NCI-H1105 (cell line): ENCODE measurements around the gene PDGFD.

Experiments
- DNase-seq: peaks from one replicate; lab custom pipeline; 2025; lab: John Stamatoyannopoulos, UW

Gene PDGFD

DNA sequence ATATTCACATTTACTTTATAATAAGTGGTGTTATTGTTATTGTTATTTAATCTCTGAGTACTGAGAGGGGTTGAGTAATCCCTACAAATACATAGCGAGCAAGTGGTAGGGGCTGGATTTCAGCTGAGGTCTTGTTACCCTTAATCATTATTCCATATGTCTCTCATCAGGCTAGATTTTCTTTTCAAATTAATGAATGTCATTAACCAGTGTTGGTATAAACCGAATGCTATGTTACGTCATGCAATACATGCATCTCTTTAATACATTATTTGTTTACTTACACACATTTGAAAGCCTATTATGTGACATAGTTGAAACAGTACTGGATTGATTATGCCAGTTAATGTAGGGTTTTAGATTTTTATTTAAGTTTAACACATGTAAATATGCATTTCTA lies 18.9 kb downstream of the PDGFD start:
- no peak for DNase-seq

DNA sequence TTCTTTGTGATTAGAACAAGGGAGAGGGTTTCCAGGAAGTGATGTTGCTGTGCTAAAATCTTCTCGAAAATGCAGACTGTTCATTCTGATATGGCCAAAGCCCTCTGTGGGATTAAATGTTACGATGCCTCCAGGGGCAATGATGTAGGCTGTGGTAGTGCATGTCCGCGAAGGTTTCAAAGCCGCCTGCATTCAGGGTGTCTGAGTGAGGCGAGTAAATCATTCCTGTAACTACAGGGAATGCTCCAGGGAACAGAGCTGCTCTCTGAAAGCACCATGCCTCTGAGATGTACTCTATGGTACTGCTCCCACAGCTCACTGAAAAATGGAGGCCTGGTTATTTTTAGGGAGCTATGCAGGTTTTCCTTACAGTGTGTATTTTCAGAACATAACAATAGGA lies 21.2 kb downstream of the PDGFD start:
- no peak for DNase-seq

DNA sequence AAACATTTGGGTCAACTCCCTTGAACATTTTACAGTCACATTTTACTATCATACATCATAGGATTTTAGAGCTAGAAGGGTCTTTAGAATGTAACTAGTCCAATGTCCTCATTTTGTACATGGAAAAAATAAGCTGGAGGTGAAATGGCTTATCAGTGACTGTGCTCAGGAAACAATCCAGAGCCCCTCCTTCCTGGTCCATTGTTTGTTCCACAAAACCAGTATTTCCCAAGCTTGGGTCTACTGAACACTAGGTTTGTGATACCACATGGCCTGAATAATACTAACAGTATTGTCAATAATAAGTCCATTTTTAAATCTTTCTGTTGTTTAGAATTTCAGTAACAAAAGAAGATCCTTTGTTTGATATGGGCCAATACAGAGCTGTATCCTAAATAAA lies 27.1 kb downstream of the PDGFD start:
- DNase-seq, result no peak

DNA sequence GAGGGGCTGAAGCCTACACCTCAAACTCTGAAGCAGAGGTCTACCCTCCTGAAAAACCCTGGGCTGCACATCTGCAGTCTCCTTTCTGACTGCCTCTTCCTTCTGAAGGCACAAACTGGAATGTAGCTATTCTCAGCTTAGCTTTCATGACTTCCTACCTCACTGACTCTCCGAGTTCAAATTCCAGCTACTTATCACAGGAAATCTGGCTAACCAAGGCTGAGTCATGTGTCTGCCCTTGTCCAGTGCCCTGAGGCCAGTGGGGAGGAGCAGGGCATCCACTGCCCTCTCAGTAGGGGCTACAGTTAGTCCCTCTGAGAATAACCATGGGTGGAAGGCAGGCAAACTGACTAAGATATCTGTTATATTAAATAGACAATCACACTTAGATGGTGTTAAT lies 29.2 kb downstream of the PDGFD start:
- DNase-seq, result no peak

DNA sequence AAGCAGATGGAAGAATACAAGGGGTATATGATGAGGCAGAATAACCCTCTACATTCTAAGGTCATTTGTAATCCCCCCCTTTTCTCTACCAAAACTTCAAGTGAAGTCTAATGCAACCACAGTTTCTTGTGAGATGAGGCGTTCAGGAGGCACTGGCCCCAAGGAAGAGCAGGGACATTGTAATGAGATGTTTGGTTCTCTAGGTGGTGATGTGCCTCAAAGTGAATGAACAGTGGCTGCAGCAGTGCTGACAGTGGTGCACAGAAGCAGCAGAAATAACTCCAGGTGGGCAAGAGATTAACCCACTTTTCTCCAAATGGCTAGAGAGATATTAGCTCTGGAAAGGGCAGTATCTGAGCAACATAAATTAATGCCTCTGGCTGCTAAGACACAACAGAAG lies 33.8 kb downstream of the PDGFD start:
- no peak for DNase-seq

DNA sequence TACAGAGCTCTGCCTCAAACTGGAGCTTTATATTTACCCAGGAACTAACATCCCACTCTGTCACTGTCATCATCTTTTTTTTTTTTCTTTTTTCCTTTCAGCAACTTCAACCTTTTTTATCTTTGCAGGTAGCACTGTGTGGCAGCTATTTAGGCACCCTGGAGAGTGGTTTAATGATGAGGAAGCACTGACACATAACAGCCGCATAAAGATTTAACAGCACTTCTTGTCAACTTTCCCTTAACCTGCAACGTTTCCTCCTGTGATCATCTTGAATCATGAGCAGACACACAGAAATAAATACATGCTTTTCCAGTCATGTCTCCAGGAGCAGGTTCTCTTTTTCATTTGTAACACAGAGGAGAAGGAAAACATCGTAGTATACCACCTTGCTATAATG lies 34.8 kb downstream of the PDGFD start:
- no peak for DNase-seq

DNA sequence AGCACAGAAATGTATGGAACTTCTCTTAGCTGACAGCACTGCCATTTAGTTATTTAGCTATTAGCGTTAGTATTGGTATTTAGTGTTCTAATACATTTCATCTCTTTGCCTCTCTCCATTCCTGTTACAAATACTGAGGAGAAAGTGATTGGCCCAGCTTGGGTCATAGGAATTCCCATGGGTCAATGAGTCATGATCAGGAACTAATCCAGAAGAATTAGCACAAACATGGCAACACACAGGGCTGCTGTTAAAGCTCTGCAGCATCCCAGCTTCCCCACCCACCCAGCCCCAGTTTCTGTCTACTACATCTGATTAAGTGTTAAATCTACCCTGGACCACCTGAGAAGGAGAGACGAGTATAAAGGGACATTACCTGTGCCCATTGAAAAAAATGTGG lies 36.1 kb downstream of the PDGFD start:
- no peak for DNase-seq

DNA sequence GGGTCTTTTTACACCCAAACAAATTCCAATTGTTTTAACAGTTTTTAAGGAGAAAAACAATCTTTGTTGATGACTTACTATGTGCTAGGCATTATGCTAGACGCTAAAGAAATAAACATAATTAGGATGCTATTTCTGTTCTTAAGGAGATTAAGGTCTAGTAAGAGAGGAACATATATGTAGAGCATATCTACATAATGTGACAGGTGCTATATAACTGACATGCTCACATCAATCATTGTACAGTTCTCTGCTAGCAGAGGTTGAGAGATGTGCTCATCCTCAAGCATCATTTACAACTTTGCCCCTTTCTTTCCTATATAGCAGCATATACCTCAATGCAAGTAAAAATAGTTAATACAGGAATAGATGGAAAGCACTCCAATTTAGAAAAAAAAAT lies 37.5 kb downstream of the PDGFD start:
- DNase-seq, result no peak

DNA sequence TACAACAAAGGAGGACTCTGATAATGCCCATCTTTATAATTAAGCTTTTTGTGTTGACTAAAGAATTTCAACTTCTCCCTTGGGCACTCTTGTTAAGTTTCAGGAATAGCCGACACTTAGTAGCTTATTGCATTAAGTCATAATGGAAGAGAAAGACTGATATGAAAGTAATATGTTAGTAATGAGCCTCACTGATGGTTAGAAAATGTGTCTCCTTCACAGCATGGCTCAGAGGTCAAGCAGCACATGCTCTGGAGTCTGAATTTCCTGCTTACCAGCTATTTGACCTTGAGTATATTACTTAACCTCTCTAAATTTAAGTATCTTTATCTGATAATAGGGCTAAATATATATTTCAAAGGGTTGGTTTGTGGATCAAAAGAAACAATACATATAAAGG lies 39.0 kb downstream of the PDGFD start:
- no peak for DNase-seq

DNA sequence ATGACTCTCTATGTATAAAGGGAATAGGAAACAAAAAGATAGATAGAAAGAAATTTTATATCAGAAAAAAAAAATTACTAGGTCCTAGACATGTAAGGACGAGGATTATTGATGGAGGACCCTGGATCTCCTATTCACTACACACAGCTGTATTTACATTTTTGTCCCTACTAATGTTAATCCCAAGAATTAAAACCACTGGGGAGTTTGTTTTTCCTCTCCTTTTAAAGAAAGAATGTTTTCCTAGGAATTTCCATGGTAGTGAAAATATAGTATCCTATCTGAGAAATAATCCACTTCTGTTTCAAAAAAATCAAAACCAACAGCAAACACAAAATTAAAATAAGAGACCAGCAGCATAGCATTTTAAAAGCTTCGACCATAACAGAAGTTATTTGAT lies 41.1 kb downstream of the PDGFD start:
- DNase-seq, result no peak

DNA sequence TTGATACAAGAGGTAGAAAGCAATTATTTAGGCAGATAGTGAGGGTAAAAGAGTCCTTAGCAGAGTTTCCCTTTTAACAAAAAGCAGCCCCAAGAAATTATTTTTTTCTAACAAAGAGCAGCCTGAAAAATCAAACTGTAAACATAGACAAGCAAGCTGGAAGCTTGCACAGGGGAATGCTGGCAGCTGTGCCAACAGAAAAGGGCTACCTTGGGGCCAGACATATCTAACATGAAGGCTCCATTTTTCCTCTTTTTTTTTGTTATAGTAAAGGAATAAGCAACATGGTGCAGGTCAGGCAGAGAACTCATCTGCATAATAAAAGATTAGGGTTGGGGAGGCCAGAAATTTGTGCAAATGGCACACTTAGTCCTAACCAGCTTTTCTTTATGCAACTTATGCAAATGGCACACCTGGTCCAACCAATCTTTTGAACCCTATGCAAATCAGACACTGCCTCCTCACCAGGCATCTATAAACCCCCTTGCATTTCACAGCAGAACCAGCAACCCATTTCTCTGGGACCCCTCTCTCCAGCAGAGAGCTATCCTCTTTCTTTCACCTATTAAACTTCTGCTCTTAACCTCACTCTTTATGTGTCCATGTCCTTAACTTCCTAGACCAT lies 41.8 kb downstream of the PDGFD start:
- DNase-seq, result no peak

DNA sequence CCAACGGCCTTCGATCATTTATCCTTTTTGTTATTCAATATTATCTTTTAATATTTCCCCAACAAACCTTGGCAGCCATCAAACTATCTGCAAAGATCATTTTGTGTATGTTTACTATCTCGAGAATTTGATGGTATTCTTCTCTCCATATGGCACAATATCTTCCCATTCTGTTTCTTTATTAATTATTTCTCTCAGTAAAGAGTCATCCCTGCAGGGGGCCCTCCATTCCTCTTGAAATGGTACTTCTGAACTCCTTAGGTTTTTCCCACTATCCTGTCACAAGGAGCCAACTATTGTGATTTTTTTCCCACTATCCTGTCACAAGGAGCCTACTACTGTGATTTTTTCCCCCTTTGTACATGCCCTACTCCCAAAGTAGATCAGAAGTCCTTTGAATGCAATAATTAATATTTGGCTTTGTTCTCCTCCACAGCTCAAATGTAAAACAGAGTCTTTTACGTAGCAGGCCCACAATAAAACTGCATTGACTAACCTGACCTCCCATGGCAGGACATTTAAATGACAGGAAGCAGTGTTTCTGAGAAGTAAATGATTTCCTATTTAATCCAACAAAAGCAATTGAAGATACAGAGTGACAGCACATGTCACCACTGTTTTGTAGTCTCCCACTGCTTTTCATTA lies 43.3 kb downstream of the PDGFD start:
- DNase-seq, result no peak

DNA sequence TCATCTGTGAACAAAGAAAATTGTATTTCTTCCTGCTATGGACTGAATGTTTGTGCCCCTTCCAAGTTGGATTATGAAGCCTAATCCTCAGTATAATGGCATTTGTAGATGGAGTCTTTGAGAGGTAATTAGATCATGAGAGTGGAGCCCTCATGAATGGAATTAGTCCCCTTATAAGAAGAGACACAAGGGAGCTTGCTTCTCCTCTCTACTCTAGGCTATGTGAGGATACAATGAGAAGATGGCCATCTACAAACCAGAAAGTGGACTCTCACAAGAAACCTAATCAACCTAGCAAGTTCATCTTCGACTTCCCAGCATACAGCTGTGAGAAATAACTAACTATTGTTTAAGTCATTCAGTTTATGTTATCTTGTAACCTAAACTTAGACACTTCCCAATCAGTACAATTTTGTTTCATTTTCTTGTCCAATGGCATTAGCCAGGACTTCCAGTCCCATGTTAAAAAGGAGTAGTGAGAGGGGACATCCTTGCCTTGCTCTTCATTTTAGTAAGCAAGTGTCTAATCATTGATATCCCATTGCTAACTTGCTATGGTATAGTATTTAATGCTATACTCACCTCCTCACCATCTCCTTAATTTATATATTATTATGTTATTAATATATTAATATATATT lies 45.7 kb downstream of the PDGFD start:
- DNase-seq, result no peak

DNA sequence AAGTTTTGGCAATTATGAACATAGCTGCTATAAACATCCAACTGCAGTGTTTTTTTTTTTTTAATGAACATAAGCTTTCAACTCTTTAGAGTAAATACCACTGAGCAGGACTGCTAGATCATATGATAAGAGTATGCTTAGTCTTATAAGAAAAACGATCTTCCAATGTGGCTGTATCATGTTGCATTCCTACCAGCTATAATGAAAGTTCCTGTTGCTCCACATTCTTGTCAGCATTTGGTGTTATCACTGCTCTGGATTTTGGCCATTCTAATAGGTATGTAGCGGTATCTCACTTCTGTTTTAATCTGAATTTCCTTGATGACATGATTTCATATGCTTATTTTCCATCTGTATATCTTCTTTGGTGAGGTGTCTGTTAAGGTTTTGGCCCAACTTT lies 50.4 kb downstream of the PDGFD start:
- DNase-seq, result no peak

DNA sequence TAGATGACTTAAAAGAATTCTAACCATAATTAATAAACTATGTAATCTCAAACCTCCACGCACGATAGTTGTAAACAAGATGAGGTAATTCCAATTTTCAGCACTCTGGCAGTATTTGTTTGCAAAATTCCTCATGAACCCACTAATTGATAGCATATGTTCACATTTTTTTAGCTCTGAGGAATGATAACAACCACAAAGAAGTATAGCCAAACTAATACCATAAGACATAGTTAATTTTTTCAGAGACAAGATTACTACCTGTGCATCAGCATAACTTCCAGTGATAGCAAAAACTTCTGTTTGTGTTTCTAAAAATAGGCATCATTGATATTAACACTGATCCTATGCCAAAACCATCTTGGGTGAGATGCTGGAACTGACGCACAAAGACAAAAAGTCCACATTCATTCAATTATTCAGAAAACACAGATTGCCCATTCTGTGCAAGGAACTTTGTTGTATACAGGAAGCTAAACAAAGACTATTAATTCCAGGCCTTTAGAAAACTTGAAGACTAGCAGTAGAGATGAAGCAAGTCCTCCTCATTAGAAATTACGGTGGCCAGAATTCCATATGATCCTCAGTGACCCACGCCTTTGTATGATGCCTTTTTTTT lies 57.7 kb downstream of the PDGFD start:
- no peak for DNase-seq

DNA sequence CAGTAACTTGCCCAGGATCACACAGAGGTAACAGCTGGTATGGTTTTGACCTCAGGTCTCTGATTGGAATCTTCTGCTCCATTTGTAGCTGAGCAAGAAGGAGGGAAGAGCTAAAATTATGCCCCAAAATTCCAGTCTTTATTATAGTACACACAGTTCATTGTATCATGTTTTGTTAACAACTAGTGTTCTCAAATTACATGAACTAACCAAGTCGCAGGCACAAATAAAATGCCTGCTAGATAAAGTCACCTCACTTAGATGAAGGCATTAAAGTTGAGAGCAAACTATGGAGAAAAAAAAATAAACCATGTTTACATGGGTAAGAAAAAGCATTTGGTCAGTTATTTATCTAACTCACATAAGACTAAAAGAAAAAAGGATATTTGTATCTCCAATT lies 58.8 kb downstream of the PDGFD start:
- no peak for DNase-seq

DNA sequence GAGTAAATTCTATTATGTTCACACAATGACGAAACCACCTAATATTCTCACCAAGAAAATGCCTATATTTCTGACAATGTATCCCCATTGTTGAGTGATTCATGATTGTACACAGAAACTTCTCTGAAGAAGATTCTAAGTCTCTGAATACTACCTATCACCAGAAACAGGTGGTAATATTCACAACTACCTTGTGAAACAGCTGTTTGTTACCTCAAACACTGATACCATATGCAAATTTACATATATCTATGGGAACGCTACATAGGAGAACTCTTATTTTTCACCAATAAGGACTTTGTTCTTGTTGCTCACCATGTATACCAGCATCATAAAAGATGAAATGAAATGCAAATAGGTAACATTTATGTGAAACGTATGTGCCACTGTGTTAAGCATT lies 59.3 kb downstream of the PDGFD start:
- no peak for DNase-seq

DNA sequence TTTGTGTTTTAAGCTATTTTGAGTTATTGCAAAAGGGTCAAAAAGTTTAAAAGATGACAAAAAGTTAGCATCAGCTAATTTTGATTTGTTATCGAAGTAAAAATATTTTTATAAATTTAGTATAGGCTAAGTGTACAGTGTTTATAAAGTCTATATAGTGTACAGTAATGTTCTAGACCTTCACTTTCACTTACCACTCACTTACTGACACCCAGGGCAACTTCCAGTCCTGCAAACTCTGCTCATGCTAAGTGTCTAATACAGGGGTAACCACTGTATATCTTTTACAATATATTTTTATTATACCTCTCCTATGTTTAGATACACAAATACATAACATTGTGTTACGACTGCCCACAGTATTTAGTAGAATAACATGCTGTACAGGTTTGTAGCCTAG lies 59.7 kb downstream of the PDGFD start:
- no peak for DNase-seq

DNA sequence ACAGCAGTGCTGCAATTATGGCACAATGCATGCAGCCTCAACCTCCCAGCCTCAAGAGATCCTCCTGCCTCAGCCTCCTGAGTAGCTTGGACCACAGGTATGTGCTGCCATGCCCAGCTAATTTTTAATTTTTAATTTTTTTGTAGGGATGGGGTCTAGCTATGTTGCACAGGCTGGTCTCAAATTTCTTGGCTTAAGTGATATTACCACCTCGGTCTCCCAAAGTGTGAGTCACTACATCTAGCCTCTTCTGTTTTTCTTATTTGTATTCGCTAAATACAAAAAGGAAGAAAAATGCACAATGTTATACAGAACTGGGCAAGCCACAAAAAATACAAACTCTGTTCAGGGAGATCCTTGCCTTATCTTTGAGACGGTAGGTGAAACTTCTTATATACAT lies 65.4 kb downstream of the PDGFD start:
- DNase-seq, result no peak

DNA sequence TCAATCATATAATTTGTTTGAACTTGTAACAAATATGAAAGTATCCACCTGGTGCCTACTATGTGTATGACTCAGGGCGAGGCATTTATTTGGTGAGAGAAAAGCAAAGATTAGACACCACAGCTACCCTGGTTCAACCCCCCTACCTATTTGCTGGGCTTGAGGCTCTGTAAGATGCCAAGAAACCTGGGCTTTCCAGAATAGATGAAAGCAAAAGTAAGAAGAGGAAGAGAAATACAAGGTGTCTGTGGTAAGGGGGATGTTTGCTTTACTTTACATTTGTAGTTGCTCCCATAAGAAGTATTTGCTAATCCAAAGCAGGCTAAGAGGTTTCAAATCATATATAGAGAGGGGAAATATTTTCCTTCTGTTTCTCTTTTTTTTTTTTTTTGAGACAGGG lies 65.8 kb downstream of the PDGFD start:
- DNase-seq, result no peak

DNA sequence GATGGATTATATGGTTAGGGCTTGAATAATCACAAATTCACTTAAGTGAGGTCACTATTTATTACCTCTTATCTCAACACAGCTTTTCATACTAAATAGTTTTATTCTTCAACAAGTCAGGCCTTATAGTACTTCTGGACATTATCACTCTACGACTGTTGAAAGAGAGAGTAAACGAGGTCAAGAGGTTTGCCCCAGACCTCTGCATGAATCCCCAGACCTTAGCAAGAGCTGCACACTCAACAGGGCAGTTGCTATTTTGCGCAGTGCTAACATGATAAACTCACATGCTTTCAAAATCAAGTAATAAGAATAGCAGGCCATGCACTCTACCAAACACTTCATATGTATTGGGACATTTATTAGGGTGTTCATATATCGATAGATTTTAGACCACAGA lies 67.0 kb downstream of the PDGFD start:
- no peak for DNase-seq

DNA sequence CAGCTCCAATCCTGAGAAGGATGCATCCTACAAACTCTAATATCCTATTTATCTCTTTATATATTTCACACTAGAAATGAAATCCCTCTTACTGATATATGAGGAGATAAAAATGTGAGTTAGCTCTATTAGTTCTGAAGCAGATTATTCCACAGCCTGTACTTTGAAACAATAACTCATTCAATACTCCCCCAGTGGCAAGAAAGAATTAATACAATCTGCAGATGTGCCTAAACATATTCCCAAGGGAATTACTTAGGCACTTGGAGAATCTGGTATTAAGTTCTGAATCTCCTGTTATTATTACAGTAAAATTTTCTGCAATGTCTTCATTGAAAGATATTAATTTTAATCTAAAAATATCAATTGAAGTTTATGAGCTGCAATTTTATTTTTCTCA lies 68.2 kb downstream of the PDGFD start:
- DNase-seq, result no peak

DNA sequence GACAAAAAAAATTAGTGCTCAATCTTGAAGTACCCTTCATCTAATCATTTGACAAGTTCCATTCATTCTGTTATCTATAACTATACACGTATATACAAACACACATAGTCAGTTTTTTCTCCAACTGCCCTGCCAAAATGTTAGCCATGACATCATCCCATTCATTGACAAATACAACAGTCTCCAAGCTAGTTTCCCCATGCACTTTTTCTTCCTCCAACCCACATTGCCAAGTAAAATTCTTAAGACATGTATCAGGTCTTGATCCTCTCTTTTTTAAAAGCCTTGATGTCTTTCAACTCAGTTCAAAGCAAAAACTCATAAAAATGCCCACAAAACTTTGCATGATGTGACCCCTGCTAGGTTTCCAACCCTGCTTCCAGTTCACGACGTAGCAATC lies 69.4 kb downstream of the PDGFD start:
- no peak for DNase-seq
